HCT116 (cell line): ENCODE measurements around the gene NOTCH1. TPM values are rescaled to one million over a fixed set of nuclear protein-coding genes. Genes with fewer than 3 reads are reported as not detected.

Experiments used
- ATAC-seq: fragments of 200-7000 bp; cut with Tn5 transposase; 2 replicates; pipeline ENCODE4 v1.9.1; 2020; ENCODE audit warnings: mild to moderate bottlenecking, moderate library complexity
- BruUV-seq: library from RNA; stranded (reverse); fragments of 400-500 nt; replicated peaks from 2 replicates; lab custom pipeline; 2021; lab: Mats Ljungman, UMichigan
- CTCF ChIA-PET: fragments of 300-600 bp; sonication (Branson Sonifier 250); formaldehyde crosslinking; loops from one replicate; lab custom pipeline; 2021; ENCODE audit warnings: antibody characterized with exemption; lab: Charles Lee
- POLR2A ChIA-PET: fragments of 300-600, 350-600 bp; sonication (Branson Sonifier 250); formaldehyde crosslinking; loops from one replicate; lab custom pipeline; 2021; ENCODE audit warnings: antibody characterized with exemption; lab: Charles Lee
- RAD21 ChIA-PET, 2 experiments: fragments of 300-600 bp; sonication (Branson Sonifier 250); formaldehyde crosslinking; loops; one replicate each; lab custom pipeline; 2023; ENCODE audit warnings: low total read pairs in 2 of 2; ENCODE audit not compliant: uncharacterized antibody in 2 of 2, unreplicated experiment in 2 of 2, low non-redundant PET in 1 of 2; lab: Charles Lee
- DNase-seq: peaks from one replicate; pipeline ENCODE4 v3.0.0-alpha.2; 2010; ENCODE audit warnings: low read depth, low spot score
- H2AFZ ChIP-seq: fragments of 200-600 bp; shearing (Covaris generic), sonication (generic); 2 replicates; pipeline ENCODE4 v1.6.1; 2017; ENCODE audit warnings: low read depth, mixed run types, mixed read lengths, antibody characterized with exemption, low read length; ENCODE audit not compliant: poor library complexity, severe bottlenecking
- H3K27ac ChIP-seq: 2 replicates; pipeline ENCODE4 v1.5.1; 2012; ENCODE audit warnings: low read depth, low read length
- H3K27me3 ChIP-seq: fragments of 200-600 bp; sonication (generic); 2 replicates; pipeline ENCODE4 v1.6.1; 2016; ENCODE audit warnings: mixed run types, low read length, mixed read lengths; ENCODE audit not compliant: insufficient read depth
- H3K36me3 ChIP-seq, 2 experiments: fragments of 200-500 bp in 1 of 2; fragments of 200-600 bp in 1 of 2; sonication (Bioruptor generic) in 1 of 2; sonication (generic) in 1 of 2; 2 replicates each; pipeline versions ENCODE4 v1.5.1 to v1.6.1; 2014 to 2016; ENCODE audit warnings: low read length in 2 of 2, inconsistent platforms in 1 of 2, mixed read lengths in 1 of 2, mixed run types in 1 of 2; ENCODE audit not compliant: insufficient read depth in 2 of 2, control insufficient read depth in 1 of 2
- H3K4me1 ChIP-seq, 2 experiments: fragments of 200-600 bp in 1 of 2; sonication (generic) in 1 of 2; 2 replicates each; pipeline versions ENCODE4 v1.5.1 to v1.6.1; 2012 to 2017; ENCODE audit warnings: low read length in 2 of 2, inconsistent platforms in 1 of 2, mild to moderate bottlenecking in 1 of 2, mixed read lengths in 1 of 2, mixed run types in 1 of 2, moderate library complexity in 1 of 2; ENCODE audit not compliant: insufficient read depth in 2 of 2, control insufficient read depth in 1 of 2
- H3K4me2 ChIP-seq: fragments of 200-600 bp; sonication (generic); 2 replicates; pipeline ENCODE4 v1.6.1; 2017; ENCODE audit warnings: mixed run types, low read length, mixed read lengths
- H3K4me3 ChIP-seq, 2 experiments: fragments of 200-600 bp in 1 of 2; sonication (generic) in 1 of 2; replicated peaks in 1 of 2; 2 replicates each; pipeline ENCODE4 v1.5.1; 2011 to 2016; ENCODE audit warnings: low read length in 2 of 2, control low read depth in 1 of 2, low read depth in 1 of 2, mild to moderate bottlenecking in 1 of 2, mixed read lengths in 1 of 2, mixed run types in 1 of 2
- H3K79me2 ChIP-seq: fragments of 200-600 bp; sonication (generic); 2 replicates; pipeline ENCODE4 v1.6.1; 2017; ENCODE audit warnings: mild to moderate bottlenecking, mixed run types, low read length, moderate library complexity, mixed read lengths; ENCODE audit not compliant: insufficient read depth
- H3K9ac ChIP-seq: fragments of 200-600 bp; sonication (generic); 2 replicates; pipeline ENCODE4 v1.6.1; 2016; ENCODE audit warnings: low read length, mixed read lengths
- H3K9me2 ChIP-seq: fragments of 200-600 bp; sonication (generic), shearing (Covaris generic); 2 replicates; pipeline ENCODE4 v1.6.1; 2017; ENCODE audit warnings: mixed run types, mild to moderate bottlenecking, moderate library complexity; ENCODE audit not compliant: insufficient read depth
- H3K9me3 ChIP-seq, 2 experiments: fragments of 200-500 bp in 1 of 2; fragments of 200-600 bp in 1 of 2; sonication (Bioruptor generic) in 1 of 2; sonication (generic) in 1 of 2; 2 replicates each; pipeline ENCODE4 v1.6.1; 2014 to 2017; ENCODE audit warnings: low read length in 2 of 2, mixed read lengths in 2 of 2, inconsistent platforms in 1 of 2, low read depth in 1 of 2, mild to moderate bottlenecking in 1 of 2, mixed run types in 1 of 2, moderate library complexity in 1 of 2; ENCODE audit not compliant: control insufficient read depth in 1 of 2, insufficient read depth in 1 of 2
- H4K20me1 ChIP-seq: fragments of 200-600 bp; sonication (generic), shearing (Covaris generic); 2 replicates; pipeline ENCODE4 v1.6.1; 2017; ENCODE audit warnings: mixed run types, mild to moderate bottlenecking, moderate library complexity; ENCODE audit not compliant: insufficient read depth
- EGR1 ChIP-seq: IDR thresholded peaks from 2 replicates; pipeline ENCODE4 v1.6.1; 2012; ENCODE audit warnings: low read depth
- EZH2 ChIP-seq: fragments of 200-600 bp; sonication (generic); IDR thresholded peaks from 2 replicates; pipeline ENCODE4 v1.6.1; 2017; ENCODE audit warnings: antibody characterized with exemption, mixed run types
- RAD21 ChIP-seq: IDR thresholded peaks from 2 replicates; pipeline ENCODE4 v1.6.1; 2012; ENCODE audit warnings: low read depth, mild to moderate bottlenecking
- SRF ChIP-seq: IDR thresholded peaks from 2 replicates; pipeline ENCODE4 v1.6.1; 2012; ENCODE audit warnings: low read depth
- TCF7L2 ChIP-seq: IDR thresholded peaks from 2 replicates; pipeline ENCODE4 v1.7.0; 2011; ENCODE audit warnings: borderline replicate concordance, inconsistent platforms; ENCODE audit not compliant: insufficient read depth, insufficient read length; ENCODE audit errors: extremely low read depth
- ZFX ChIP-seq: fragments of 450-650 bp; IDR thresholded peaks from 2 replicates; pipeline ENCODE4 v1.6.1; 2017
- ZNF274 ChIP-seq: fragments of 200-500 bp; sonication (Bioruptor generic); IDR thresholded peaks from 2 replicates; pipeline ENCODE4 v1.6.1; 2014; ENCODE audit warnings: mild to moderate bottlenecking, low read depth, low read length, inconsistent platforms
- intact Hi-C: fragments of 100-400 bp; cut with micrococcal nuclease; formaldehyde crosslinking; loops from 2 replicates; pipeline ENCODE4 v1.10.0; 2022
- total RNA-seq: library from RNA; stranded (reverse); gene quantifications from one replicate; pipeline ENCODE4 v1.2.1, GENCODE V29; 2021; ENCODE audit not compliant: unreplicated experiment
- TF ChIP-seq, protein P1 (sequence below): IDR thresholded peaks from 2 replicates; pipeline ENCODE4 v1.6.1; 2012
- TF ChIP-seq, protein P2 (sequence below): IDR thresholded peaks from 2 replicates; pipeline ENCODE4 v1.6.1; 2012; ENCODE audit warnings: low read depth

Gene NOTCH1
- total RNA-seq, 1 experiment from 2014 or later: 36.2 TPM

DNA sequence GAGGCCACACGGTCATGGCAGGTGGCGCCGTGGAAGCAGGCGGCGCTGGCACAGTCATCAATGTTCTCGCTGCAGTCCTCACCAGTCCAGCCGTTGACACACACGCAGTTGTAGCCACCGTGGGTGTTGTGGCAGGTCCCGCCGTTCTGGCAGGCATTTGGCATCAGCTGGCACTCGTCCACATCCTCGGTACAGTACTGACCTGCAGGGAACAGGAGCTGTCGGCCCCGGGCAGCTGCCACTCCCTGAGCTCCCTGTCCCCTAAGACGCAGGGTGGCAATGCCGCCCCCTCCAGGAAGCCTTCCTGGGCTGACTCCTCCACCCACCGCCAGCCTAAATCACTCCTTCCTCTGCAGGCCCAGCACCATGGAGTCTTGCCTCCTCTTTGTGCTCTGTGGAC lies 27.2 kb downstream of the NOTCH1 start:
- no TSS peak for BruUV-seq

More for the DNA sequence above, 27.2 kb downstream of the NOTCH1 start:
- DNase-seq: no peak
- Histone ChIP-seq H3K4me3 (no peak overlapping the region), H3K9me3 (no peaks in the 10 kb centered on the region), H3K4me1 (no peaks in the 10 kb centered on the region), H3K9ac (no peak overlapping the region), H3K4me2 (no peak overlapping the region), H2AFZ (no peak overlapping the region), H3K36me3 (peaks cover 2 to 14% of the 10 kb centered on the region in 2 experiments; a peak in 2 of 4 replicates), H3K27ac (no peak overlapping the region), H4K20me1 (no peaks in the 10 kb centered on the region), H3K79me2 (no peaks in the 10 kb centered on the region), H3K27me3 (no peaks in the 10 kb centered on the region), H3K9me2 (no peaks in the 10 kb centered on the region)
- POLR2A ChIA-PET: no interaction called here
- RAD21 ChIA-PET: no interaction called here
- no peak for ATAC-seq
- CTCF ChIA-PET: no interaction called here
- TF ChIP-seq, protein P1, sequence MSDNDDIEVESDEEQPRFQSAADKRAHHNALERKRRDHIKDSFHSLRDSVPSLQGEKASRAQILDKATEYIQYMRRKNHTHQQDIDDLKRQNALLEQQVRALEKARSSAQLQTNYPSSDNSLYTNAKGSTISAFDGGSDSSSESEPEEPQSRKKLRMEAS: no peak
- no peak for TF ChIP-seq TCF7L2
- TF ChIP-seq, protein P2, sequence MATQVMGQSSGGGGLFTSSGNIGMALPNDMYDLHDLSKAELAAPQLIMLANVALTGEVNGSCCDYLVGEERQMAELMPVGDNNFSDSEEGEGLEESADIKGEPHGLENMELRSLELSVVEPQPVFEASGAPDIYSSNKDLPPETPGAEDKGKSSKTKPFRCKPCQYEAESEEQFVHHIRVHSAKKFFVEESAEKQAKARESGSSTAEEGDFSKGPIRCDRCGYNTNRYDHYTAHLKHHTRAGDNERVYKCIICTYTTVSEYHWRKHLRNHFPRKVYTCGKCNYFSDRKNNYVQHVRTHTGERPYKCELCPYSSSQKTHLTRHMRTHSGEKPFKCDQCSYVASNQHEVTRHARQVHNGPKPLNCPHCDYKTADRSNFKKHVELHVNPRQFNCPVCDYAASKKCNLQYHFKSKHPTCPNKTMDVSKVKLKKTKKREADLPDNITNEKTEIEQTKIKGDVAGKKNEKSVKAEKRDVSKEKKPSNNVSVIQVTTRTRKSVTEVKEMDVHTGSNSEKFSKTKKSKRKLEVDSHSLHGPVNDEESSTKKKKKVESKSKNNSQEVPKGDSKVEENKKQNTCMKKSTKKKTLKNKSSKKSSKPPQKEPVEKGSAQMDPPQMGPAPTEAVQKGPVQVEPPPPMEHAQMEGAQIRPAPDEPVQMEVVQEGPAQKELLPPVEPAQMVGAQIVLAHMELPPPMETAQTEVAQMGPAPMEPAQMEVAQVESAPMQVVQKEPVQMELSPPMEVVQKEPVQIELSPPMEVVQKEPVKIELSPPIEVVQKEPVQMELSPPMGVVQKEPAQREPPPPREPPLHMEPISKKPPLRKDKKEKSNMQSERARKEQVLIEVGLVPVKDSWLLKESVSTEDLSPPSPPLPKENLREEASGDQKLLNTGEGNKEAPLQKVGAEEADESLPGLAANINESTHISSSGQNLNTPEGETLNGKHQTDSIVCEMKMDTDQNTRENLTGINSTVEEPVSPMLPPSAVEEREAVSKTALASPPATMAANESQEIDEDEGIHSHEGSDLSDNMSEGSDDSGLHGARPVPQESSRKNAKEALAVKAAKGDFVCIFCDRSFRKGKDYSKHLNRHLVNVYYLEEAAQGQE: no peak
- no peak for TF ChIP-seq EZH2
- no peak for TF ChIP-seq RAD21
- TF ChIP-seq SRF: no peak
- TF ChIP-seq ZFX: no peak
- no peak for TF ChIP-seq ZNF274
- no peak for TF ChIP-seq EGR1
- intact Hi-C loops: no loop called here
